Measurements from ENCODE around the gene ASTL.
"Not testable (repeated sequence)": the region's sequence is repeated elsewhere in the genome, so short reads cannot be mapped to it uniquely, and the experiment has no call there.

Gene ASTL

DNA sequence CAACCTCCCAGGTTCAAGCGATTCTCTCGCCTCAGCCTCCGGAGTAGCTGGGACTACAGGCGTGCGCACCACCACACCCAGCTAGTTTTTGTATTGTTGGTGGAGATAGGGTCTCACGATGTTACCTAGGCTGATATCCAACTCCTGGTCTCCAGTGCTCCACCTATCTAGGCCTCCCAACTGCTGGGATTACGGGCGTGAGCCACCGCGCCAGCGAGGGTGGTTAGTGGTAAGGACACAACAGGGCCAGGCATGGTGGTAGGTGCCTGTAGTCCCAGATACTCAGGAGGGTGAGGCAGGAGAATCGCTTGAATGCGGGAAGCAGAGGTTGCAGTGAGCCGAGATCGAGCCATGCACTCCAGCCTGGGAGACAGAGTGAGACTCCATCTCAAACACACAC is 33.5 kb upstream of the ASTL start:
- no peaks in the 10 kb centered on the region for H3K9me3 ChIP-seq (replicated peaks; ENCODE audit: low read length)
- H3K36me3 ChIP-seq (ENCODE audit: insufficient read depth, low read length), result no peaks in the 10 kb centered on the region
- no peaks in the 10 kb centered on the region for H3K27me3 ChIP-seq (ENCODE audit: control insufficient read depth, insufficient read depth, low read length)
- no peak overlapping the region for H3K9ac ChIP-seq (ENCODE audit: low read depth, low read length)
- no peak overlapping the region for H3K4me3 ChIP-seq (ENCODE audit: low read length)
- no peak overlapping the region for H3K4me2 ChIP-seq (ENCODE audit: low read length)
- peaks cover 24% of the 10 kb centered on the region for H3K4me1 ChIP-seq (ENCODE audit: control insufficient read depth, insufficient read depth, low read length)

DNA sequence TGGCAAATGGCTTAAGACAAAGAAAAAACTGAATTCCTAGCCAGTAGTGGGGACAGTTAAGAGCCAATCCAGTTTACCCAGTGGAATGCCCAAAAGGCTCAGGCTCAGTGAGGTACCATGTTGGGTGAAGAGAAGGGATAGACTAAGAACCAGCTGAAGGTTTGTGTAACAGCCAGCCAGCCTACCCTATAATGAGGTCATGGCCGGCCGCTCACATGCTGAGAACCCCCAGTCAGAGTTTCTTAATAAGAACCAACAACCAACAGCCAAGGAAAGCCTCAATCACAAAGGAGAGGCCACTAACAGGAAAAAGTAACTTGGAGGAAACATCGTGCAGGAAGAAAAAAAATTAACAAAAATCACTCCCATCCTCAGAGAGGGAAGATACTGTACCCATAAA is 32.3 kb upstream of the ASTL start:
- Histone ChIP-seq H3K36me3 (ENCODE audit: insufficient read depth, low read length) (no peaks in the 10 kb centered on the region), H3K9ac (ENCODE audit: low read depth, low read length) (no peak overlapping the region), H3K4me3 (ENCODE audit: low read length) (no peak overlapping the region), H3K4me2 (ENCODE audit: low read length) (no peak overlapping the region), H3K27me3 (ENCODE audit: control insufficient read depth, insufficient read depth, low read length) (no peaks in the 10 kb centered on the region), H3K9me3 (replicated peaks; ENCODE audit: low read length) (no peaks in the 10 kb centered on the region), H3K4me1 (ENCODE audit: control insufficient read depth, insufficient read depth, low read length) (peaks cover 15% of the 10 kb centered on the region)

DNA sequence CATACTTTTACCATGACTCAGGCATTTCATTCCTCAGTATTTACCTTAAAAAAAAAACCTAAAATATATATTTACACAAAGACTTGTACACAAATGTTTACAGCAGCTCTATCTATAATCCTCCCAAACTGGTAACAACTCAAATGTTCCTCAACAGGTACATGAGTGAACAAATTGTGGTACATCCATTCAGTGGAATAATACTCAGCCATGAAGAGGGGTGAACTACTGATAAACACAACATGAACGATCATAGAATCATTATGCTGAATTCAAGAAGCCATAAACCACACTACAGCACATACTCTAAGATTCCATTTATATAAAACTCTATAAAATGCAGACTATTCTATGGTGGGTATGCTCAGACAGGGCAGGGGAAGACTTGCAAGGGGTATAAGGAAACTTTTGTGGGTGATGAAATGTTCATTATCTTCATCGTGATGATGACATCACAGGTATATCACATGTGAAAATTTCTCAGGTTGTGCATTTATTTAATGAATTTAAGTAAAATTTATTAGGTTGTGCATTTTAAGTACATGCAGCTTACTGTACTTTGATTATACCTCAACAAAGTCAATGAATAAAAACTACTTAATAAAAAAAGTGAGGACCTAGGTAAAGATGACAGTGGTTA is 31.7 kb upstream of the ASTL start:
- no peak overlapping the region for H3K4me3 ChIP-seq (ENCODE audit: low read length)
- H3K9me3 ChIP-seq (replicated peaks; ENCODE audit: low read length), result no peaks in the 10 kb centered on the region
- no peaks in the 10 kb centered on the region for H3K27me3 ChIP-seq (ENCODE audit: control insufficient read depth, insufficient read depth, low read length)
- no peak overlapping the region for H3K9ac ChIP-seq (ENCODE audit: low read depth, low read length)
- no peak overlapping the region for H3K4me2 ChIP-seq (ENCODE audit: low read length)
- H3K36me3 ChIP-seq (ENCODE audit: insufficient read depth, low read length), result no peaks in the 10 kb centered on the region
- peaks cover 15% of the 10 kb centered on the region for H3K4me1 ChIP-seq (ENCODE audit: control insufficient read depth, insufficient read depth, low read length)

DNA sequence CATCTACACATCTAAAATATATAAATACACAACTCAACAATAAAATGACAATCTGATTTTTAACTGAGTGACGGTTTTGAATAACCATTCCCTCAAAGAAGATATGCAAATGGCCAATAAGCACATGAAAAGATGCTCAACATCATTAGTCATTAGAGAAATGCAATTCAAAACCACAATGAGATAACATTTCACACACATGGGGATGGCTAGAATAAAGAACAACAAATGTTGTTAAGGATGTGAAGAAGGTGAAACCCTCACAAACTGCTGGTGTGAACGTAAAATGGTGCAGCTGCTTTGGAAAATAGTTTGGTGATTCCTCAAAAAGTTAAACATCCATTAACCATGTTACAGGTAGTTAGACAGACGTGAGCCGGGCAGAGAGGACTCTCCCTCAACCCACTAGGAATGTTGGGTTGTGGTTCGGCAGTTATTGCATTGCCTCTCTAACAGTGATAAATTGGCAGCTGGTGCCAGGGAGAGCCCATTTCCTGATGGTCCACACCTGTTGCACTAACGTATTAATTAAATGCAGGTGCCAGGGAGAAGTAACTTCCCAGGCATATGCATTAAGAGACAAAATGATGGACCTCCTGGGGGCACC is 29.2 kb upstream of the ASTL start:
- Histone ChIP-seq H3K4me2 (ENCODE audit: low read length) (no peak overlapping the region), H3K27me3 (ENCODE audit: control insufficient read depth, insufficient read depth, low read length) (no peaks in the 10 kb centered on the region), H3K36me3 (ENCODE audit: insufficient read depth, low read length) (no peaks in the 10 kb centered on the region), H3K9ac (ENCODE audit: low read depth, low read length) (no peak overlapping the region), H3K4me1 (ENCODE audit: control insufficient read depth, insufficient read depth, low read length) (peaks cover 21% of the 10 kb centered on the region), H3K4me3 (ENCODE audit: low read length) (no peak overlapping the region), H3K9me3 (replicated peaks; ENCODE audit: low read length) (no peaks in the 10 kb centered on the region)

DNA sequence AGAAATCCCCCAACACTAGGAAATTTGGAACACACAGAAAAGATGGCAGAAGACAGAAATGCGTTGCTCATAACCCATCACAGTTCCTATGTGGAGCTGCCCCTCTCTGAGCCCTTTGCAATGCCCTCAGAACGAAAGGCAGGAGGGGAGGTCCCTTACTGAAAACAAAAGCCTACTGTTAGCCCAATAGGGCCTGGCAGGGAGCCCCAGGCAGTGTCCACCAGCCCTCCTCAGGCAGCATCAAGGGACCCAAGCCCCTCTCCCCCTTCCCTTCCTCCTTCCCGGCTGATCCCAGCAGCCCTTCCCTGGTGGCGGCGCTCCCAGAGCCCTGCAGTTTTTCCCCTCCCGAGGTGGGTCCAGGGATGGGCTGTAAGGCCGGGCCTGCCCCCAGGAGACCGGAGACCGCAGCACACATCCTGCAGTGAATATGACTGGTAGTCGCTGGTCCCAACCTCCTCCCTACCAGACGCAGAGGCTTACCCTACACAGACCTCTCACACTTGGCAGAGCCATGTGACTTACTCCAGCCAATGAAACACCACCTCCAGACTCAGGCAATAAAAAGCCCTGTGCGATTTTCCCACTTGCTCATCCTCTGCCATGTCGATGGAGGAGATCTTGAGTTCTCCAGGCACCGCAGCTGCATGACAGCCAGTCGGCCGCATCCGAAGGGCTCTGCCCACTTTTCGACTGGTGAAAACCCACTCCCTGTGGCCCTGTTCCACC is 26.3 kb upstream of the ASTL start:
- H3K4me3 ChIP-seq (ENCODE audit: low read length), result no peak overlapping the region
- H3K9me3 ChIP-seq (replicated peaks; ENCODE audit: low read length), result no peaks in the 10 kb centered on the region
- H3K27me3 ChIP-seq (ENCODE audit: control insufficient read depth, insufficient read depth, low read length), result no peaks in the 10 kb centered on the region
- H3K4me1 ChIP-seq (ENCODE audit: control insufficient read depth, insufficient read depth, low read length), result peaks cover 21% of the 10 kb centered on the region
- H3K9ac ChIP-seq (ENCODE audit: low read depth, low read length), result no peak overlapping the region
- no peaks in the 10 kb centered on the region for H3K36me3 ChIP-seq (ENCODE audit: insufficient read depth, low read length)
- no peak overlapping the region for H3K4me2 ChIP-seq (ENCODE audit: low read length)

DNA sequence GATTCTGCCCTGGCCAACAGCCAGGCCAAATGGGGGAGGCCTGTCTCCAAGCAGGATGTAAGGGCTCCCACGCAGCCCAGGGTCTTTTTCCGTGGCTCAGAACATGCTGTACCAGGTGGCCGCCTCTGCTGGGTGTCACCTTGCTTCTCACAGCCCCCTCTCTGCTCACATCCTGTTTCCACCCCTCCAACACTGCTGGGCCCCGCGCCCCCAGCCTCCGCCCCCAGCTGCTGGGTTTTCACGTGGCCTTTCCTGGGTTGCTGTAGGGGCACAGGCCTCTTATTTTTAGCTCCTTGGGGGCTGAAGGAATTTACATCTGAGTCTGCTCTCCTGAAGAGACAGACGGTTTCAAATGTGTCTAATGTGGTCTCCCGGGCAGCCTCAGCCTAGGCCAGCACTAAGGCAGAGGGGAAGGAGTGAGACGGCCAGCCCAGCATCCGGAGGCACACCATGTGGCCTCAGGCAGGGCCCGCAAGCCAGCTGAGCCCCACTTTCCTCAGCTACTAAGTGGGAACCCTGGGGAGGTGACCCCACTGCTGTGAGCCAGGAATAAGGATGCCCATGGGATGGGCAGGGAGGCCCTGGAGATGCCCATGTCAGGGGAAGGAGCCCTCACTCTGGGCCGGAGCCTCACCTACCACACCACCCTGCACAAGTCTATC is 25.6 kb upstream of the ASTL start:
- H3K4me2 ChIP-seq (ENCODE audit: low read length), result no peak overlapping the region
- no peaks in the 10 kb centered on the region for H3K36me3 ChIP-seq (ENCODE audit: insufficient read depth, low read length)
- no peaks in the 10 kb centered on the region for H3K9me3 ChIP-seq (replicated peaks; ENCODE audit: low read length)
- H3K9ac ChIP-seq (ENCODE audit: low read depth, low read length), result no peak overlapping the region
- H3K27me3 ChIP-seq (ENCODE audit: control insufficient read depth, insufficient read depth, low read length), result peaks cover 5% of the 10 kb centered on the region
- H3K4me1 ChIP-seq (ENCODE audit: control insufficient read depth, insufficient read depth, low read length), result peaks cover 18% of the 10 kb centered on the region
- no peak overlapping the region for H3K4me3 ChIP-seq (ENCODE audit: low read length)

DNA sequence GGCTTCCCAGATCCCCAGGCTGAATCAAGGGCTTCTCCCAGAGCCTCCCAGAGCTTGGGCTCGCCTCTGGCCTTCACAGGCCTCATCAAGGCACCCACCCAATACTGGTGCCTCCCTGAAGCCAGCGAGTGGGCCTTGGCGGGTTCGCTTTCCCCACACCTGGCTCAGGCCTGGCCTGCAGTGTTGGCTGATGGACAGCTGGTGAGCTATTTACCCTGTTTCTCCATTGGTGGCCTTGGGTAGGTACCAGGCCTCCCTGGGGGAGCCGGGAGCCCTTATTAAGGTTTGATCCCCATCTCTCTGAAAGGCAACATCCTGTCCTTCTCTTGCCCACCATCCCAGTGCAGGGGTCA is 25.1 kb upstream of the ASTL start:
- Histone ChIP-seq H3K27me3 (ENCODE audit: control insufficient read depth, insufficient read depth, low read length) (peaks cover 10% of the 10 kb centered on the region), H3K4me1 (ENCODE audit: control insufficient read depth, insufficient read depth, low read length) (peaks cover 14% of the 10 kb centered on the region), H3K36me3 (ENCODE audit: insufficient read depth, low read length) (no peaks in the 10 kb centered on the region), H3K4me3 (ENCODE audit: low read length) (no peak overlapping the region), H3K9me3 (replicated peaks; ENCODE audit: low read length) (no peaks in the 10 kb centered on the region), H3K4me2 (ENCODE audit: low read length) (no peak overlapping the region), H3K9ac (ENCODE audit: low read depth, low read length) (no peak overlapping the region)

DNA sequence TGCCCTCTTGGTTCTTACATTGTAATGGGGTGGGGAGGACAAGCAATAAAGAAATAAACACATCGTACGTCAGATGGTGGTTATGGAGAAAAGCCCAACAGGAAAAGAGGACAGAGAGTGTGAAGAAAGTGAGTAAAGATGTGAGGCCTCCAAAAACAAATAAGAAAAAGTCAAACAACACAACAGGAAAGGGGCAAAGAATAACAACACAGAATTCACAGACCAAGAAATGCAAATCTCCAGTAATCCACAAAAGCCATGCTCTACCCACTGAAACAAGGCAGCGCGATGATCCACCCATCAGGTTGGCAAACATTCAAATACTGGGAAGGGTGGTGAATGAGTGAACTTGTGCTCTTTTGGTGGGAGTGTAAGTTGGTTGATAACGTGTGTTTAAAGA is 23.6 kb upstream of the ASTL start:
- Histone ChIP-seq H3K4me2 (ENCODE audit: low read length) (no peak overlapping the region), H3K4me3 (ENCODE audit: low read length) (no peak overlapping the region), H3K4me1 (ENCODE audit: control insufficient read depth, insufficient read depth, low read length) (peaks cover 6% of the 10 kb centered on the region), H3K9ac (ENCODE audit: low read depth, low read length) (no peak overlapping the region), H3K36me3 (ENCODE audit: insufficient read depth, low read length) (no peaks in the 10 kb centered on the region), H3K27me3 (ENCODE audit: control insufficient read depth, insufficient read depth, low read length) (peaks cover 25% of the 10 kb centered on the region), H3K9me3 (replicated peaks; ENCODE audit: low read length) (no peaks in the 10 kb centered on the region)

DNA sequence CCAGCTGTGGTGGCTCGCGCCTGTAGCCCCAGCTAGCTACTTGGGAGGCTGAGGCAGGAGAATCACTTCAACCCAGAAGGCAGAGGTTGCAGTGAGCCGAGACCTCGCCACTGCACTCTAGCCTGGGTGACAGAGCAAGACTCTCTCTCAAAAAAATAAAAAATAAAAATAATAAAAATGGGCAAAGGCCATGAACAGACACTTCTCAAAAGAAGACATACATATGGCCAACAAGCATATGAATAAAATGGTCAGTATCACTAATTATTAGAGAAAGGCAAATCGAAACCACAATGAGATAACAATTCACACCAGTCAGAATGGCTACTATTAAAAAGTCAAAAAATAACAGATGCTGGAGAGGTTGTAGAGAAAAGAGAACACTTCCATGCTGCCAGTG is 22.1 kb upstream of the ASTL start:
- H3K4me3 ChIP-seq (ENCODE audit: low read length); H3K9me3 ChIP-seq (replicated peaks; ENCODE audit: low read length); H3K4me1 ChIP-seq (ENCODE audit: control insufficient read depth, insufficient read depth, low read length); H3K4me2 ChIP-seq (ENCODE audit: low read length); H3K9ac ChIP-seq (ENCODE audit: low read depth, low read length); H3K36me3 ChIP-seq (ENCODE audit: insufficient read depth, low read length): not testable (repeated sequence)
- peaks cover 27% of the 10 kb centered on the region for H3K27me3 ChIP-seq (ENCODE audit: control insufficient read depth, insufficient read depth, low read length)

DNA sequence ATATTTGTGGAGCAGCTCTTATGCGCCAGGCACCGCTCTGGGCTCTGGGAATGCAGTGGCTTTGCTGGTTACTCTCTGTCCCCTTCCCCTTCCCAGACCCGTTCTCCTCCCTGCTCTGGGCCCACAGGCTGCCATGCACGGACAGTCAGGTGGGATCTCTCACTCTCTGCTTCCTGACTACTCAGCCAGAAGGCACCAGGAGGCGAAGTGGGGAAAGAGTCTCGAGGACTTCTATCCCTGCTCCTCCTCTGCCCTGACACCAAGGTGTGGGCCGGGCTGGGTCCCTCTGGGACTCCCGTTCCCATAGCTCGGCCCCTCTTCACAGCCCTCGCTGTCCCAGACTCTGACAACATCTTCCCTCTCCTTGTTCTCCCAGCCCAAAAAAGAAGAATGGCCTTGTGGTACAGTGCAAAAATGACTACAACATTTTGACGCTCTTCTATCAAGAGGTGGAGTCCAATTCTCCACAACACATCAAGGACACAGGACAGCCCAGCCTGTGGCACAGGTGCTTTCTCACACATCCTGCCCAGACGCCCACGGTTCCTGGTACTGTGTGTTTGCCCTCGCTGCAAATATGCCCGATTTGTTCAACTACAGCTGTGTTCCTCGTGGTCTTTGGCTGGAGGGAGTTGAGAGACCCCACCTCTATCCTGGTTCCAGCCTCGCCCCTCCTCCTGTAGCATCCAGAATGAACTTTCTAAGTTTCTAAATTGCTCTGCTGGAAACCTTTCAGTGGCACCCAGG is 21.0 kb upstream of the ASTL start:
- H3K4me2 ChIP-seq (ENCODE audit: low read length), result no peak overlapping the region
- H3K27me3 ChIP-seq (ENCODE audit: control insufficient read depth, insufficient read depth, low read length), result peaks cover 33% of the 10 kb centered on the region
- H3K4me3 ChIP-seq (ENCODE audit: low read length), result no peak overlapping the region
- H3K36me3 ChIP-seq (ENCODE audit: insufficient read depth, low read length), result no peaks in the 10 kb centered on the region
- H3K4me1 ChIP-seq (ENCODE audit: control insufficient read depth, insufficient read depth, low read length), result peaks cover 6% of the 10 kb centered on the region
- H3K9ac ChIP-seq (ENCODE audit: low read depth, low read length), result no peak overlapping the region
- no peaks in the 10 kb centered on the region for H3K9me3 ChIP-seq (replicated peaks; ENCODE audit: low read length)

DNA sequence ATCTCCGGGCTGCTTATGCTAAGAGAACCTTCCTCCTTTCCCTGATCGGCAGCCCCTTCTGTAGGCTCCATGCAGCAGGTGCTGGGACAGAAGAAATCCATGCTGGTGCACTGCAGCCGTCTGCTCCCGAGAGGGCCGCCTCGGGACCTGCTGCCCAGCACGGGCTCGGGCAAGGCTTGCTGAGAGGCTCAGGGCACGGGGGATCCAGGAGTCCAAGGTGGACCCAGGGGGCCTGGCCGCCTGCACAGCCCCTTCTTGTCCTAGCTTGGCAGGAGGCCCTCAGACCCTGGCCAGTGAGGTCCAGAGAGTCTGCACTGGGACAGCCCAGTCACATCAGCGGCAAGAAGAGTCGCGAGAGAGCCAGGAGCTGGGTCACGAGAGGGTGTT is 20.2 kb upstream of the ASTL start:
- peaks cover under 1% of the 10 kb centered on the region for H3K4me1 ChIP-seq (ENCODE audit: control insufficient read depth, insufficient read depth, low read length)
- no peak overlapping the region for H3K4me2 ChIP-seq (ENCODE audit: low read length)
- no peak overlapping the region for H3K4me3 ChIP-seq (ENCODE audit: low read length)
- no peaks in the 10 kb centered on the region for H3K36me3 ChIP-seq (ENCODE audit: insufficient read depth, low read length)
- no peak overlapping the region for H3K9ac ChIP-seq (ENCODE audit: low read depth, low read length)
- H3K9me3 ChIP-seq (replicated peaks; ENCODE audit: low read length), result no peaks in the 10 kb centered on the region
- H3K27me3 ChIP-seq (ENCODE audit: control insufficient read depth, insufficient read depth, low read length), result peaks cover 33% of the 10 kb centered on the region

All from skeletal muscle satellite cell (primary cell).